CD1c-positive myeloid dendritic cell (primary cell): ENCODE data around the gene HNRNPH3.

Source experiments
- DNase-seq: peaks from one replicate; pipeline ENCODE4 v3.0.0-alpha.2; 2016; ENCODE audit errors: extremely low spot score

HNRNPH3 gene

DNA sequence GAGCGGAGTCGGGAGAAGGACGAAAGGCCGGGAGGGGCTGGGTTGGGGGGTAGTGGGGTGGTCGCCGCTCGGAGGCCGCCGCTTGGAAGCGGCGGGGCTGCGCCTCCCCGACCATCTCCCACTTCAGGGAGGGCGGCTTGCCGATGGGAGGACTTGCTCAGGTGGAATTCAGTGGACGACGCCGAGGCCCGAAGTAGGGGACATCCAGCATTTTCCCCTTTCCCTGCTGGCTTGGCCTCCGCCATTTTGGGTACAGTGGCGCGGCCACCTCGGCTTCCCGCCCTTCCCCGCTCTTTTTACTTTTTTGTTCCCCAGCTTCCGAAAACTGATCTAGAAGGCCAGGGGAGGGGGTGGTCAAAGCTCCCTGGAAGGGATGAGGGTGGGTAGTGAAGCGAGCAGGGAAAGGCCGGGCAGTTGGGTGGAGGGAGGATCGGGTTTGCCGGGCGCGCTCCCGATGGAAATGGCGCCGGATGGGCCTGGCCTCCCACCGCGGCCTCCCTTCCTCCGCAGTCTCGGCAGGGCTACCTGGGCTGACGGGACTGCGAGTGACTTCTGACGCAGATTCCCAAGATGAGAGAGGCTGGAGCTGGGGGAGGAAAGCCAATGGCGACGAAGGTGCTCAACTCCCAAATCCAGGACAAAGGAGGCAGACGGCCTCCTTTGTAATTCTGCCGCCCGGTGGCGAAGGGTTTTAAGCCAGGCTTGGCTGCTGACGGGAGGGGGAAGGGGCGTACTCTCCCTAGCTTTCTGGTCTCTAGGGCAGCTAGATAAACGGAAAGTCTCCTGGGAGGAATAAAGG is 594 bp downstream of the HNRNPH3 start, which contains the start of gene PBLD:
PBLD (minus strand) TSS at position 670 of the 799 bp plus-strand sequence. CDS start 26,084 bp downstream, outside the sequence.
- peak; percentile 68 for DNase-seq

- DNase-seq = no peak
Observed at GRCh38 chr10:68333058-68333395, 1.2 kb downstream of the HNRNPH3 start.

DNA sequence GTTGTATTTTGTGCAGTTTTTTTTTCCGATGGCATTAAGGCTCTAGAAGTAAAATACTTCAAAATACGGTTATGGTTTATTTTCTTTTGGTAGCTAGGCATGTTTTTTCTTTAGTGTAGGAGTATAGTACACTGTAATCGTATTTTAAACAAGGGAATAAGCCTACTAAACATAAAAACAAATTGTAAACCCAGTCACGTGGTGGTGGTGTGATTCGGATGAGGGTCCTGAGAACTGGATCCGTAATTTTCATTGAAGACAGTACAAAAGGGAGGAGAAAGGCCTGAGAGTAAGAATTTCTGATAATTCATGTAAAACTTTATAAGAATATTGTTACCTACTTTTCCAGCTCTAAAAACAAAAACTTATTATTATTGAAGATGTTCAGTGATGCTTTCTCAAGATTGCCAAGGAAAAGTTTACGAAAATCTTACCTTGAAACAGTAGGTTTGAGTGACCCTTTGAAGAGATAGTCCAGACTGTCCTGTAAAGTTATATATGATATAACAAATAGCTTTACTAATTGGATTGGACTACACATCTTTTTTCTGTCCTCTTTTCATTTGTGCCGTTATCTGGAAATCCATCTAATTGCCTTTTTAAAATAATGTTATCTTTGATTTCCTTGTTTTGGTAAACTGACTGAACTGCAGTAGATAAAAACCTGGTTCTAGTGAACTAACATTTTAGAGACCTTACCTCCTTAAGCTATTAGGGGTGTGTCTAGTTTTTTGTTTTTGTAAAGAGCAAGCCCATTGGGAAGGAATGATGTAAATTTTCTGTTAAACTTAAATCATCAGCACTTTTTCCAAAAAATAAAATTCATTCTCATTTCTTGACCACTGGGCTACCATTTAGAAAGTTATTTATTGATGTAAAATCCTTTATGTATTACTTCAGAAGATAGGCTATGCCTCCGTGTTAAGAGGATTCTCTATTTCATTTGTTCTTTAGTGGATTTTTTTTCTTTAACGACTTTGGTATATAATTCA is 1.9 kb downstream of the HNRNPH3 start:
- DNase-seq = no peak

DNA sequence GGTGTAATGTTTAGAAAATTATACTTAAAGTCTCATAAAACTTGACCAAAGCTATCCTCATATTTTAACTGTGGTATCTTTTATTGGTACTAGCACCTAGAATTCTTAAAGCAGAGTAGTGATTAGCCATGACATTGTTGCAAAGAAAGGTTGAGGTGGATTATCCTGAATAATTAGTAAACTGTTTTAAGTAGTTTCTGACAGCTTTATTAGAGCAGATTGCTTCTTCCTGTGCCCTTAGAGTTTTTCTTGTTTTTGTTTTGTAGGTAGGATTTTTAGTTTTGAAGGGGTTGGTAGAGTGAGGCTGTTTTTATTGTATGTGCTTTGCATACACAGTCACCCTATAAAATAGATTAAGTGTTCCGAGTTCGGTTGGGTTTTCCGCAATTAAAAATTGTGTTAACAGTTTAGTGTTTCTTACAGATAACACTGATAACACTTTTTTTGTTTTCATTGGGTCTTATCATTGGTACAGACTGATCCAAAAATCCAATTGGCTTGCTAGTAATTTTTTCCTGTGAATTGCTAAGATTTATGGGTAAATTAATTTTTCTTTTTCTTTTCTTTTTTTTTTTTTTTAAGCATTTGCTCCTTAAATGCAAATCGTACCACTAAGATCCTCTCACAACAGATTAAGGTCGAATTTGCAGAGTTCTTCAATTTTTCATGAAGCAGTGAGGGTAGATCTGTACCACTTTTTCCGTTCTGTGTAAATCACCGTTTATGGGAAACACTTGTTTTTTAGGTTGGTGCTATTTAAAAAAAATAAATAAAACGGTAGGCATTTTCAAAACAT is 3.0 kb downstream of the HNRNPH3 start:
- DNase-seq = no peak

- DNase-seq = no peak
Observed at GRCh38 chr10:68336754-68337351, 5.0 kb downstream of the HNRNPH3 start.

DNA sequence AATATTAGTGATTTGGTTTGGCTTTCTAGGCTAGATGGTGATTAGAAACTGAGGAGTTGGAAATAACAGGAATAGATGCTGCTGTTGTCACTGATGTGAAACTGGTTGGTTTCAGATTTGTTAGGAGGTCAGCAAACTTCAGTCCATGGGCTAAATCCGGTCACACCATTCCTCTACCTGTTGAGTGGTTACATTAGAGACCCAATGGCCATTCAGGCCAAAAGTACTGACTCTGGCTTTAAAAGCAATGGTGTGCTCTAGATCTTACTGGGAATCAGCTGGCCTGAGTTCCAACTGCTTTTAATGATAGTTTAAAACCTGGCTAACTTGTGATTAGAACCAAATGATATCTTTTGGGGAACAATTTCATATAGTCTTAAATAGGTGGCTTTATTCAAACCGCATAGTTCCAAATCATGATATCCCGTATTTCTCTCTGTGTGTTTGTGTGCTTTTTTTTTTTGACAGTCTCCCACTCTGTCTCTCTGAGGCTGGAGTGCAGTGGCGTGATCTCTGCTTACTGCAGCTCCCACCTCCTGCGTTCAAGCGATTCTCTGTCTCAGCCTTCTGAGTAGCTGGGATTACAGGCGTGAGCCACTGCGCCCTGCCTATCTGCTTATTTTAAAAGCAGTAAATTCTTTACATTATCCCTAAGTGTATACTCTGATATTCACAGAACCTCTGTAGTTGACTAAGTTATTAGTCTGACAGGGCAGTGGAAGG is 8.7 kb downstream of the HNRNPH3 start:
- DNase-seq = no peak

DNA sequence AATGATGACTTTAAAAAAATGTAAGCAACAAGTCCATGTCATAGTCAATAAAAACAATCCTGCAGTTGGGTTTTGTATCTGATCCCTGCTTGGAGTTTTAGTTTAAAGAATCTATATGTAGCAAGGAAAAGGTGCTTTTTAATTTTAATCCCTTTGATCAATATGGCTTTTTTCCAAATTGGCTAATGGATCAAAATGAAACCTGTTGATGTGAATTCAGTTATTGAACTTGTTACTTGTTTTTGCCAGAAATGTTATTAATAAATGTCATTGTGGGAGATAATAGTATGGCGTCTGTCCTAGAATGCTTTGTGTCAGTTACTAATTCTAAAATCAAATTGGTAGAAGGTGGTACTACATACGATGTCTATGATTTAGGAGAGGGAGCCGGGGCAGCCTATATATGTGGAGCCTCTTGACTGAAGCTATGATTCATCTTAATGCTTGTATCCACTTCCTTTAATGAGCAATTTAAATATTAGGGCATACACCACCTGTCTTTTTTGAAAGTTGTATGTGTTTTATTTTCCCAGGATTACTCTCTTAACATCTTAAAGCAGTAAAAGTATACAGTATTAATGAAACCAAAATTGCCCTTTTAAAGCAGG is 11.1 kb downstream of the HNRNPH3 start:
- DNase-seq = no peak

- DNase-seq = no peak
Observed at GRCh38 chr10:68345621-68346020, 13.8 kb downstream of the HNRNPH3 start.

GRCh38 chr10:68346774-68347173 is 14.9 kb downstream of the HNRNPH3 start:
- DNase-seq = no peak

DNA sequence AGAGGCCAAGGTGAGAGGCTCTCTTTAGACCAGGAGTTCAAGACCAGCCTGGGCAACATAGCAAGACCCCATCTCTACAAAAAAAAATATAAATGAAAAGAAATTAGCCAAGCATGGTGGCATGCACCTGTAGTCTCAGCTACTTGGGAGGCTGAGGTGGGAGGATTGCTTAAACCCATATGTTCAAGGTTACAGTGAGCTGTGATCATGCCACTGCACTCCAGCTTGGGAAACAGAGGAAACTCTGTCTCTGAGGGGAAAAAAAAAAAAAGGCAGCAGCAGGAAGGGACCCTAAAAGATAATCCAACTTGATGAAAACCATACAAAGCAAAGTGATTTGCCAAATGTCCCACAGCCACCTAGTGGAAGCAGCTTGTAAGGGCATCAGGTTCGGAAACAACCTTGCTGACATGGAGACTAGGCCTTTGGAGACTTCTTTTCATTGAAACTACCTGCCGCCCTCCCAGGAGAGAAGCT is 16.4 kb downstream of the HNRNPH3 start:
- peak; percentile 55 for DNase-seq

DNA sequence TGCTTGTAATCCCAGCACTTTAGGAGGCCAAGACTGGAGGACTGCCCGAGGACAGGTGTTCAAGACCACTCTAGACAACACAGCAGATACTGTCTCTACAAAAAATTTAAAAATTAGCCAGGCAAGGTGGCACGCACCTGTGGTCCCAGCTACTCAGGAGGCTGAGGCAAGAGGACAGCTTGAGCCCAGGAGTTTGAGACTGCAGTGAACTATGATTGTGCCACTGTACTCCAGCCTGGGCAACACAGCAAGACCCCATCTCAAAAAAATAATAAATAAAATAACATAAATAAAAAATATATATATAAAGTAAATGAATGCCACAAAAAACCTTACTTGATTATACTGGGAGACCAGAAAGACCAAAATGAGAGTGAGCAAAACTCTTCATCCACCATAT is 21.7 kb downstream of the HNRNPH3 start:
- no peak for DNase-seq

- no peak for DNase-seq
Observed at GRCh38 chr10:68359189-68359588, 27.3 kb downstream of the HNRNPH3 start.

- no peak for DNase-seq
Observed at GRCh38 chr10:68362590-68362989, 30.7 kb downstream of the HNRNPH3 start.

- no peak for DNase-seq
Observed at GRCh38 chr10:68364101-68364886, 32.4 kb downstream of the HNRNPH3 start.

DNA sequence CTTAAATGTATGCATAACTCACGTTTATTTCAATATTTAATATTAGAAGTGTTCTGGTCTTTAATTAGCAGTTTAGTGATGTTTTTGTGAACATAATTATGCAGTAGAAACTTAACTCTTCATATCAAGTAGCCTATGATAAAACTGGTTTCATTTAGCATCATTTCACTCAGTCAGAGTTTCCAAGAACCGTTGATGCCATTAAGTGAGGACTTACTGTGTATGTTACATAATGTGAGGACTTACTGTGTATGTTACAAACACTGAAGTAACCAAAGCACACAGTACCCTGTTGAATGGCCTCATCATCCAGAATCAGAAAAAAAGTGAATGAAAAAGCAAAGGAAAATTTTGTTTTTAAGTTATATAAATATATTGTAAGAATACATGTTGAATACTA is 33.7 kb downstream of the HNRNPH3 start:
- DNase-seq = no peak

GRCh38 chr10:68366600-68366999 is 34.7 kb downstream of the HNRNPH3 start:
- no peak for DNase-seq

- no peak for DNase-seq
Observed at GRCh38 chr10:68367121-68367520, 35.3 kb downstream of the HNRNPH3 start.

- DNase-seq = no peak
Observed at GRCh38 chr10:68371604-68372003, 39.7 kb downstream of the HNRNPH3 start.

DNA sequence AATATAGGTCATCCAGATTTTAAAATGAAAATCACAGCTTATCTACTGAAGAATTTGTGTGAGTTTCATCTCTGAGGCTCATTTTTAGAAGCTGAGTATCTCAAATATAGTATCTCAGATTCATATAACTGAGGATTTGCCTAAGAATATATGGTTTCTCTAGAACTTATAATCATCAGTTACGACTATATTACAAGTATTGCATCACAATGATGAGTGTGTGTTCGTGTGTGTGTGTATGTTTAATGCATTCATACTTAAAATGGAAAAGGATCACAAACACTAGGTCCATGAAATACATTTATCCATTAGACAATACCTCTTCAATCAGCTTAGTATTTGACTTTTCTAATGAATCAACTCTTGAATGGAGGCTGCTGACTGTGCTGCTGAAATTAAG is 53.9 kb downstream of the HNRNPH3 start:
- DNase-seq = no peak
